OCI-LY7 (cell line): ENCODE results near the gene BBX.

Experiments
- EZH2phosphoT487 ChIP-seq: fragments of 200-600 bp; sonication (generic); IDR thresholded peaks from 2 replicates; pipeline ENCODE4 v1.6.1; 2018; ENCODE audit warnings: low read depth, borderline replicate concordance, mild to moderate bottlenecking, mixed run types, antibody characterized with exemption, low read length, moderate library complexity, mixed read lengths
- TF ChIP-seq, protein P1 (sequence below): fragments of 200-600 bp; sonication (generic); conservative IDR thresholded peaks from 2 replicates; pipeline ENCODE4 v1.5.1; 2014; ENCODE audit warnings: mild to moderate bottlenecking, antibody characterized with exemption, low read length, moderate library complexity, mixed read lengths

GRCh38 chr3:107794664-107795443 is 272.1 kb downstream of the BBX start:
- TF ChIP-seq, protein P1, sequence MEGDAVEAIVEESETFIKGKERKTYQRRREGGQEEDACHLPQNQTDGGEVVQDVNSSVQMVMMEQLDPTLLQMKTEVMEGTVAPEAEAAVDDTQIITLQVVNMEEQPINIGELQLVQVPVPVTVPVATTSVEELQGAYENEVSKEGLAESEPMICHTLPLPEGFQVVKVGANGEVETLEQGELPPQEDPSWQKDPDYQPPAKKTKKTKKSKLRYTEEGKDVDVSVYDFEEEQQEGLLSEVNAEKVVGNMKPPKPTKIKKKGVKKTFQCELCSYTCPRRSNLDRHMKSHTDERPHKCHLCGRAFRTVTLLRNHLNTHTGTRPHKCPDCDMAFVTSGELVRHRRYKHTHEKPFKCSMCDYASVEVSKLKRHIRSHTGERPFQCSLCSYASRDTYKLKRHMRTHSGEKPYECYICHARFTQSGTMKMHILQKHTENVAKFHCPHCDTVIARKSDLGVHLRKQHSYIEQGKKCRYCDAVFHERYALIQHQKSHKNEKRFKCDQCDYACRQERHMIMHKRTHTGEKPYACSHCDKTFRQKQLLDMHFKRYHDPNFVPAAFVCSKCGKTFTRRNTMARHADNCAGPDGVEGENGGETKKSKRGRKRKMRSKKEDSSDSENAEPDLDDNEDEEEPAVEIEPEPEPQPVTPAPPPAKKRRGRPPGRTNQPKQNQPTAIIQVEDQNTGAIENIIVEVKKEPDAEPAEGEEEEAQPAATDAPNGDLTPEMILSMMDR, result peak; percentile 32; the same call in 1 of the 2 replicates
- no peak for TF ChIP-seq EZH2phosphoT487
